ENCODE data around the gene ZNF782. TPM values are rescaled to one million over a fixed set of nuclear protein-coding genes. Genes with fewer than 3 reads are reported as not detected.

Gene ZNF782
- total and polyA plus RNA-seq, 2 donors (not counting 1 experiment from before 2014, with no cell fraction given) = 2.7 to 14.6 TPM

GRCh38 chr9:96885424-96885823 is 31.1 kb upstream of the ZNF782 start:
- DNase-seq (no peak), ATAC-seq (ENCODE audit: low read depth) (no peak)
- H4K20me1 ChIP-seq (ENCODE audit: control insufficient read depth, insufficient read depth, low read length, poor library complexity, severe bottlenecking) = no peaks in the 10 kb centered on the region
- H3K27me3 ChIP-seq (replicated peaks in 1 of 4; ENCODE audit: control extremely low read depth in 1 of 4, control insufficient read depth in 3 of 4, insufficient read depth in 4 of 4, low read length in 3 of 4) = no peaks in the 10 kb centered on the region
- Mint-ChIP-seq H3K27me3 (no peaks in the 10 kb centered on the region), H3K4me3 (no peak overlapping the region), H3K4me1 (peaks cover 1% of the 10 kb centered on the region), H3K27ac (no peak overlapping the region), H3K9me3 (ENCODE audit: insufficient read depth) (no peaks in the 10 kb centered on the region)
- no peak overlapping the region for H3K9ac ChIP-seq (ENCODE audit: low read length)
- no peaks in the 10 kb centered on the region for H3K4me1 ChIP-seq (ENCODE audit: control insufficient read depth in 2 of 2, insufficient read depth in 2 of 2, low read length in 2 of 2)
- H3K9me3 ChIP-seq (ENCODE audit: control extremely low read depth in 1 of 3, control insufficient read depth in 2 of 3, insufficient read depth in 1 of 3, low read length in 2 of 3) = peaks cover 0 to 4% (median 2%) of the 10 kb centered on the region in 3 donors
- H3K36me3 ChIP-seq (replicated peaks in 1 of 2; ENCODE audit: control extremely low read depth in 1 of 2, control insufficient read depth in 1 of 2, extremely low read depth in 1 of 2, insufficient read depth in 2 of 2, low read length in 1 of 2) = no peaks in the 10 kb centered on the region
- no peak overlapping the region for H3K4me3 ChIP-seq (ENCODE audit: control extremely low read depth in 1 of 5, extremely low read depth in 1 of 5, insufficient read depth in 1 of 5, low read depth in 2 of 5, low read length in 4 of 5)
- no peak for TF ChIP-seq EZH2 (IDR thresholded peaks at IDR 0.05; ENCODE audit: borderline replicate concordance, insufficient read depth, low read depth, low read length, poor library complexity, severe bottlenecking)
- TF ChIP-seq CTCF (IDR thresholded peaks at IDR 0.05) = no peak
- intact Hi-C loops (cut with micrococcal nuclease) = no loop called here
- no peak overlapping the region for H3K4me2 ChIP-seq (replicated peaks; ENCODE audit: low read depth, low read length, poor library complexity, severe bottlenecking)
- H3K79me2 ChIP-seq (ENCODE audit: control insufficient read depth, insufficient read depth, low read length) = no peaks in the 10 kb centered on the region
- H2AFZ ChIP-seq (ENCODE audit: insufficient read depth, low read depth, low read length, poor library complexity, severe bottlenecking) = no peak overlapping the region
- ChIA-PET POLR2A (no interaction called here), CTCF (interaction anchor here (0.6 kb wide), 1 partner anchor 177 kb away, joined by 3 read pairs; no protein-coding TSS in a partner anchor)
- H3K27ac ChIP-seq (ENCODE audit: low read length in 2 of 2) = no peak overlapping the region

- Mint-ChIP-seq H3K4me3 (no peak overlapping the region), H3K4me1 (peaks cover 1% of the 10 kb centered on the region), H3K27me3 (no peaks in the 10 kb centered on the region), H3K9me3 (ENCODE audit: insufficient read depth) (no peaks in the 10 kb centered on the region), H3K27ac (no peak overlapping the region)
- H3K27ac ChIP-seq (ENCODE audit: low read length in 2 of 2) = no peak overlapping the region
- H3K4me1 ChIP-seq (ENCODE audit: control insufficient read depth in 2 of 2, insufficient read depth in 2 of 2, low read length in 2 of 2) = no peaks in the 10 kb centered on the region
- H3K4me2 ChIP-seq (replicated peaks; ENCODE audit: low read depth, low read length, poor library complexity, severe bottlenecking) = no peak overlapping the region
- ChIA-PET POLR2A (no interaction called here), CTCF (no interaction called here)
- no peak overlapping the region for H3K9ac ChIP-seq (ENCODE audit: low read length)
- peaks cover 0 to 5% (median 4%) of the 10 kb centered on the region in 3 donors for H3K9me3 ChIP-seq (ENCODE audit: control extremely low read depth in 1 of 3, control insufficient read depth in 2 of 3, insufficient read depth in 1 of 3, low read length in 2 of 3)
- H3K79me2 ChIP-seq (ENCODE audit: control insufficient read depth, insufficient read depth, low read length) = no peaks in the 10 kb centered on the region
- 100% methylated on average over 1 of the region's 2 CpGs for WGBS (ENCODE audit: insufficient coverage)
- intact Hi-C loops (cut with micrococcal nuclease) = no loop called here
- no peak overlapping the region for H3K4me3 ChIP-seq (ENCODE audit: control extremely low read depth in 1 of 5, extremely low read depth in 1 of 5, insufficient read depth in 1 of 5, low read depth in 2 of 5, low read length in 4 of 5)
- no peak for TF ChIP-seq CTCF (IDR thresholded peaks at IDR 0.05)
- TF ChIP-seq EZH2 (IDR thresholded peaks at IDR 0.05; ENCODE audit: borderline replicate concordance, insufficient read depth, low read depth, low read length, poor library complexity, severe bottlenecking) = no peak
- H3K36me3 ChIP-seq (replicated peaks in 1 of 2; ENCODE audit: control extremely low read depth in 1 of 2, control insufficient read depth in 1 of 2, extremely low read depth in 1 of 2, insufficient read depth in 2 of 2, low read length in 1 of 2) = no peaks in the 10 kb centered on the region
- DNase-seq = no peak
- H2AFZ ChIP-seq (ENCODE audit: insufficient read depth, low read depth, low read length, poor library complexity, severe bottlenecking) = no peak overlapping the region
- ATAC-seq (ENCODE audit: low read depth) = no peak
- H4K20me1 ChIP-seq (ENCODE audit: control insufficient read depth, insufficient read depth, low read length, poor library complexity, severe bottlenecking) = no peaks in the 10 kb centered on the region
- H3K27me3 ChIP-seq (replicated peaks in 1 of 4; ENCODE audit: control extremely low read depth in 1 of 4, control insufficient read depth in 3 of 4, insufficient read depth in 4 of 4, low read length in 3 of 4) = no peaks in the 10 kb centered on the region
These were observed 30.1 kb upstream of the ZNF782 start for GRCh38 chr9:96884443-96884842.

Data from B cell (primary cell).